ENCODE measurements around the gene CATSPERE.
"Not testable (repeated sequence)": the region's sequence is repeated elsewhere in the genome, so short reads cannot be mapped to it uniquely, and the experiment has no call there.

CATSPERE gene

GRCh38 chr1:244548558-244549115, 87.6 kb downstream of the CATSPERE start:
- no peak for DNase-seq

- DNase-seq: no peak
Observed at GRCh38 chr1:244552336-244552735, 91.3 kb downstream of the CATSPERE start.

GRCh38 chr1:244556263-244556662, 95.2 kb downstream of the CATSPERE start:
- no peak for DNase-seq

GRCh38 chr1:244557565-244557964, 96.5 kb downstream of the CATSPERE start:
- no peak for DNase-seq

- no peak for DNase-seq
Observed at GRCh38 chr1:244559561-244559960, 98.5 kb downstream of the CATSPERE start.

GRCh38 chr1:244562877-244563276, 101.8 kb downstream of the CATSPERE start:
- DNase-seq: not testable (repeated sequence)

GRCh38 chr1:244573768-244574167, 112.7 kb downstream of the CATSPERE start:
- DNase-seq: no peak

GRCh38 chr1:244576259-244576892, 115.3 kb downstream of the CATSPERE start:
- no peak for DNase-seq

- DNase-seq: not testable (repeated sequence)
Observed at GRCh38 chr1:244578205-244578604, 117.1 kb downstream of the CATSPERE start.

- DNase-seq: no peak
Observed at GRCh38 chr1:244583358-244583982, 122.4 kb downstream of the CATSPERE start.

GRCh38 chr1:244585867-244586266, 124.8 kb downstream of the CATSPERE start:
- no peak for DNase-seq

GRCh38 chr1:244590670-244591069, 129.6 kb downstream of the CATSPERE start:
- no peak for DNase-seq

- no peak for DNase-seq
Observed at GRCh38 chr1:244598611-244599010, 137.5 kb downstream of the CATSPERE start.

- no peak for DNase-seq
Observed at GRCh38 chr1:244599937-244600350, 138.9 kb downstream of the CATSPERE start.

- DNase-seq: no peak
Observed at GRCh38 chr1:244601336-244601735, 140.3 kb downstream of the CATSPERE start.

GRCh38 chr1:244603498-244603897, 142.4 kb downstream of the CATSPERE start:
- no peak for DNase-seq

GRCh38 chr1:244605835-244606370, 144.8 kb downstream of the CATSPERE start:
- no peak for DNase-seq

- DNase-seq: no peak
Observed at GRCh38 chr1:244614113-244614836, 153.2 kb downstream of the CATSPERE start.

- DNase-seq: no peak
Observed at GRCh38 chr1:244614879-244615278, 153.8 kb downstream of the CATSPERE start.

GRCh38 chr1:244615301-244615700, 154.2 kb downstream of the CATSPERE start:
- DNase-seq: no peak

GRCh38 chr1:244626709-244627108, 165.6 kb downstream of the CATSPERE start:
- DNase-seq: no peak

GRCh38 chr1:244628789-244629188, 167.7 kb downstream of the CATSPERE start:
- no peak for DNase-seq

GRCh38 chr1:244633140-244633539, 172.1 kb downstream of the CATSPERE start:
- no peak for DNase-seq

All from DMS153 (cell line).